ENCODE results near the gene ADARB2.

ADARB2 gene

GRCh38 chr10:1634239-1634638 lies 103.1 kb downstream of the ADARB2 start:
- H3K27ac ChIP-seq = no peak overlapping the region
- TF ChIP-seq CTCF (IDR thresholded peaks at IDR 0.05) = no peak
- TF ChIP-seq ZFX (IDR thresholded peaks at IDR 0.05; ENCODE audit: borderline replicate concordance) = no peak

- TF ChIP-seq ZFX (IDR thresholded peaks at IDR 0.05; ENCODE audit: borderline replicate concordance) (no peak), CTCF (IDR thresholded peaks at IDR 0.05) (no peak)
Measured at GRCh38 chr10:1633783-1634182, 103.5 kb downstream of the ADARB2 start.

GRCh38 chr10:1632596-1632995 lies 104.7 kb downstream of the ADARB2 start:
- TF ChIP-seq CTCF (IDR thresholded peaks at IDR 0.05) (no peak), ZFX (IDR thresholded peaks at IDR 0.05; ENCODE audit: borderline replicate concordance) (no peak)
- no peak overlapping the region for H3K27ac ChIP-seq

More at GRCh38 chr10:1633783-1634182, 103.5 kb downstream of the ADARB2 start:
- no peak overlapping the region for H3K27ac ChIP-seq

GRCh38 chr10:1632141-1632540 lies 105.2 kb downstream of the ADARB2 start:
- no peak overlapping the region for H3K27ac ChIP-seq
- TF ChIP-seq ZFX (IDR thresholded peaks at IDR 0.05; ENCODE audit: borderline replicate concordance) (no peak), CTCF (IDR thresholded peaks at IDR 0.05) (no peak)

GRCh38 chr10:1631282-1631681 lies 106.0 kb downstream of the ADARB2 start:
- no peak overlapping the region for H3K27ac ChIP-seq
- TF ChIP-seq ZFX (IDR thresholded peaks at IDR 0.05; ENCODE audit: borderline replicate concordance) = no peak

GRCh38 chr10:1630304-1630703 lies 107.0 kb downstream of the ADARB2 start:
- TF ChIP-seq ZFX (IDR thresholded peaks at IDR 0.05; ENCODE audit: borderline replicate concordance) (no peak), CTCF (IDR thresholded peaks at IDR 0.05) (no peak)
- H3K27ac ChIP-seq = no peak overlapping the region

GRCh38 chr10:1629326-1630198 lies 107.8 kb downstream of the ADARB2 start:
- H3K27ac ChIP-seq = no peak overlapping the region
- no peak for TF ChIP-seq CTCF (IDR thresholded peaks at IDR 0.05)
- no peak for TF ChIP-seq ZFX (IDR thresholded peaks at IDR 0.05; ENCODE audit: borderline replicate concordance)
